HG03108 (cell line): ENCODE results near the gene SERPINA10.
"Not testable (repeated sequence)": the region's sequence is repeated elsewhere in the genome, so short reads cannot be mapped to it uniquely, and the experiment has no call there.

ENCODE experiments used
- ATAC-seq: cut with Tn5 transposase; IDR thresholded peaks from one replicate; pipeline ENCODE4 v1.9.1; 2021; ENCODE audit warnings: moderate library complexity; ENCODE audit not compliant: unreplicated experiment

Gene SERPINA10

DNA sequence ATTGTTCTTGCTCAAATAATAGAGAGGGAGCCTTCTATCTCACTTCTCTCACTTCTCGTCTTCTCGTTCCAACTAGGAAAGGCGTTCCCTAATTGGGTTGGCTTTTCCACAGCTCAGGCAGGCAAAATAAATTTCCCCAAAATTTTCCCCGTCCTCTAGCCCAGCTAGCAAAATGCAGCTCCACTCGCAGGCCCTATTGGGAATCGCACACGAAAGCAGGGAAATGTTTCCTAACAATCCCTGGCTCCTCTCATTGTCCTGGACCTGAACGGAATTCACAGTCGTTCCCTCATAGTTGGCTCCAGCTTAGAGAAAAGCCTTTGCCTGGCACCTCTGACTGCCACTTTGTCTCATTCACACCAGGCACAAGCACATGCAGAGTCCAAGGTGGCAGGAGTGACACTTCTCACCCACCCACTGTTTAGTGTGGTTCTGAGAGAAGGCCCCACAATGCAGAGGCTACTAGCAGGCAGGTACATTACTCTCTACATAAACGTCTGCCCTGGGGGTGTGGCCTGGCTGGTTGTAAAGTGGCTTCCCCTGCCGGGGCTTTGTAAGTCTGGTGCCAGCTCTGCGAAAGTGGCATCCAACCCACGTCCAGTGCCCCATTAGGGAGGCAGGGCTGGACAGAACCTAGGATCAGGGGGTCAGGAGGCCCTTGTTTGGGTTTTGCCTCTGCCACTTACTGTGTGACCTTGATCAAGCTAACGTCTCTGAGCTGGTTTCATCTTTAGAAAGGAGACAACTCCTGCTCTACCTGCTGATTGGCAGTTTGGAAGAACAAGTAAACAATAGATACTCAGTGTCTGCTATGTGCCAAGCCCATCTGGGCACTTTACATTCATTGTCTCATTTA lies 4.2 kb downstream of the SERPINA10 start:
- no peak for ATAC-seq

DNA sequence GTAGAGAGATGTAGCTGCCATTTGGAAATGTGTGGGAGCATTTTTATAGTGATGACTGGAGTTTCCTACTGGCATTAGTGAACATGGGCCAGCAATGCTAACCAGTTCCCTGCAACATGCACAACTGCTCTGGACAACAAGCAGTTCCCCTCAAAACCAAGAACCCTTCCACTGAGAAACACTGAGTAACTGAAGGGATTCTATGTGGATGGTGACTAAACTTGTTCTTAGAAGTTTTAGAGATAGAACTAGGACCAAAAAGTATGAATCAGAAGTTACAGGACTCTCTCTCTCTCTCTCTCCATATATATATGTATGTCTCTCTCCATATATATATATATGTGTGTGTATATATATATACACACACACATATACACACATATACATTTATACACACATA lies 7.9 kb downstream of the SERPINA10 start:
- no peak for ATAC-seq

DNA sequence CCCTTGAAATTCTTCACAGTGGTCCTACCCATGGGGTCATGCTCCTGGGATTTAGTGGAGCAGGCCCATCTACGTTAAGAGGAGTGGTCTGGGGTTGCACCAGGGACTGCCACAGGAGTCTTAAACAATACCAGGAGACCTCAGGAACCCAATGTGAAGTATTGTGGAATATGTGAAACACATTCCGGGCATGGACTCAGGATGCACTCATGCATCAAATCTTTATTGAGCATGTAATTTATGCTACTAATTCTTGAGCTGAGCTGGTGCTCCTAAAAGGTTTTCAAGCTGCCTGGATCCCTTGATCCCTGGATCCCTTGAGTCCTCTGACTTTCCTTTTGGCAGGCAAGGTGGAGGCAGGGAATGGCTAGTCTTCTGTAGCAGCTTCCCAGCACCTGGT lies 8.8 kb downstream of the SERPINA10 start:
- ATAC-seq, result no peak

DNA sequence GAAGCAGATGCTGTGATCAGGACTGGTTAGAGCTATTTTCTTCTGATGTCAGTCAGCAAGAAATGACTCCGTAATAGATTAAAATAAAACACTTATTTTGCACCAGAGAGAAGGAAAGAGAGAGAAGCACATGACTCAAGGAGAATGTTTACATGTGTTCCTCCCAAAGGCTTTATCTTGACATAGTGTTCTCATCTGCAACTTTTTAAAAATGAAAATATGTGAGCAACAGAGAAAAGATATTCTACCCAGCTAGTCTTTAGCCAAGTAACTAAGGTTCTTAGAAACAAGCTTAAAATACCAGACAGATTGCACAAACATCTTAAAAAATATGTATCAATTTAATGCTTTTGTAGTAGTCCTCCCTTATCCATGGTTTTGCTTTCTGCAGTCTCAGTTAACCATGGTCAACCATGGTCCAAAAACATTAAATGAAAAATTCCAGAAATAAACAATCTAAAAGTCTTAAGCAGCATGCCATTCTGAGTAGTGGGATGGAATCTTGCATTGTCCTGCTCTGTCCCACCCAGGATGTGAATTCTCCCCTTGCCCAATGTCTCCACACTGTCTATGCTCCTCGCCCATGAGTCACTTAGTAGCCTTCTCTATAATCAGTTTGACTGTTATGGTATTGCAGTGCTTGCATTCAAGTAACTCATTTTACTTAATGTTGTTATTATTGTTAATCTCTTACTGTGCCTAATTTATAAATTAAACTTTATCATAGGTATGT lies 9.9 kb downstream of the SERPINA10 start:
- no peak for ATAC-seq

DNA sequence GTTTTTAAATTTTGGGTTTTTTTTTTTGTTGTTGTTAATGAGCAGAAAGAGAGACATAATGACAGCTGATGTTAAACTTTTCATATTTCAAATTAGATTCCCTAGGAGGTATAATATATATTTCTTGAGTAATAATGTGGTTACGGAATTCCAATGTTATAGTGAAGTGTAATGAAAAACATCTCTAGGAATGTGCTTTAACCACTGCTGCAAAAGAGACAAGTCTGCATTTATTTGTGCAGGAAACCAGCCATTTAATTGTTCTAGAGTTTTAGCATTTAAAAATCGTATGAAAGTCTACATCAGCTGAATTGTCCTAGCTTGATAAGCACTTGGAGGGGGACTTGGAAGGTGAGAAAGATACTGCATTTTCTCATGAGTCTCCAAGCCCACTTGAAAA lies 14.3 kb downstream of the SERPINA10 start:
- ATAC-seq, result no peak

DNA sequence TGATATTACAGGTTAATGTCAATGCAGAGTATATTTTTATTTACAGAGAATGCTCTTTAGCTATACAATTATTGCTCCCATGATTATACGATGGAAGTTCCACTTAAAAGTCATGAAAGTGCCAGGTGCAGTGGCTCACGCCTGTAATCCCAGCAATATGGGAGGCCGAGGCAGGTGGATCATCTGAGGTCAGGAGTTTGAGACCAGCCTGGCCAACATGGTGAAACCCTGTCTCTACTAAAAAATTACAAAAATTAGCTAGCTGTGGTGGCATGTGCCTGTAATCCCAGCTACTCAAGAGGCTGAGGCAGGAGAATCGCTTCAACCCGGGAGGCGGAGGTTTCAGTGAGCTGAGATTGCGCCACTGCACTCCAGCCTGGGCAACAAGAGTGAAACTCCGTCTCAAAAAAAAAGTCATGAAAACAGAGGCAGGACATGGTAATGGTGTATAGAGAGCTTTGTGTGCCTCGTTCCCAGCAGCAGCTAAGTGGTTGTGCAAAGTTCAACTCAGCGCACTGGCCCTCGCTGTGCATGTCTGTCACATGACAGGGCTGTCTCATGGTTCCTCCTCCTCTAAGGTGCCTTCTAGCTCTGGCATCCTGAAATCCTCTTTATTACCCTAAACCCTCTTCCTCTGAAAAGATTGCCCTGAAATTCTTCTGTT lies 16.0 kb downstream of the SERPINA10 start:
- ATAC-seq, result not testable (repeated sequence)

DNA sequence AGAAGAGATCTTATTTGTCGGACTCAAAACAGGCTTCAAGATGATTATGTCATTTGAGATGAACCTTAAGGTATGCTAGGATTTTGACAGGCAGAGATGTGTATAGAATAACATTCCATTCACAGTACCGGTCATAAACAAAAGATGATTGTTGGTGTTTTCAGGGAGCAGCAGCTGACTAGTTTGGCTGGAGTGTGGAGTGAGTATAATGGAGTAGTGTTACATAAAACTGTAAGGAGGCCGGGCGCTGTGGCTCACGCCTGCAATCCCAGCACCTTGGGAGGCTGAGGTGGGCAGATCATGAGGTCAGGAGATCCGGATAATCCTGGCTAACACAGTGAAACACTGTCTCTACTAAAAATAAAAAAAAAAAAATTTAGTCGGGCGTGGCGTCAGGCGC lies 23.9 kb downstream of the SERPINA10 start:
- no peak for ATAC-seq

DNA sequence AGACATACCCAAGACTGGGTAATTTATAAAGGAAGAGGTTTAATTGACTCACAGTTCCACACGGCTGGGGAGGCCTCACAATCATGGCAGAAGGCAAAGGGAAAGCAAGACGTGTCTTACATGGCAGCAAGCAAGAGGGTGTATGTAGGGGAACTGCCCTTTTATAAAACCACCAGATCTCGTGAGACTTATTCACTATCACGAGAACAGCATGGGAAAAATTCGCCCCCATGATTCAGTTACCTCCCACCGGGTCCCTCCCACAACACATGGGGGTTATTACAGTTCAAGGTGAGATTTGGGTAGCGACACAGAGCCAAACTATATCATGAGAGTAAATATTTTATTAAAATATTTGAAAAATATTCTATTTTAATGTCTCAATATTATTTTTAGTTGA lies 24.5 kb downstream of the SERPINA10 start:
- ATAC-seq, result not testable (repeated sequence)

DNA sequence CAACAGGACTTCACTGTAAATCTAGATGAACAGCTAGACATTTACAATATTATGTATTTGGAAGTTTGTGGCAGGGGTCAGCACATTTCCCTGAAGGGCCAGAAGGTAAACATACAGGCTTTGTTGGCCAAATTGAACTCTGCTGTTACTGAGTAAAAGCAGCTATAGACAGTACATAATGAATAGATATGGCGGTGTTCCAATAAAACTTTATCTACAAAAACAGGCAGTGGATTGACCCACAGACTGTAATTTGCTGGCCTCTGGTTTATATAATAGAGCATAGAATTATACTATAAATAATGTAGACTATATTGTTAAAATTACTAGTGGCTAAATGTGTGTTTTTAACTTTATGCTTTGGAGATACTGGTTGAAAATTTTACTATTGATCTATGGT lies 25.7 kb downstream of the SERPINA10 start:
- ATAC-seq, result no peak

DNA sequence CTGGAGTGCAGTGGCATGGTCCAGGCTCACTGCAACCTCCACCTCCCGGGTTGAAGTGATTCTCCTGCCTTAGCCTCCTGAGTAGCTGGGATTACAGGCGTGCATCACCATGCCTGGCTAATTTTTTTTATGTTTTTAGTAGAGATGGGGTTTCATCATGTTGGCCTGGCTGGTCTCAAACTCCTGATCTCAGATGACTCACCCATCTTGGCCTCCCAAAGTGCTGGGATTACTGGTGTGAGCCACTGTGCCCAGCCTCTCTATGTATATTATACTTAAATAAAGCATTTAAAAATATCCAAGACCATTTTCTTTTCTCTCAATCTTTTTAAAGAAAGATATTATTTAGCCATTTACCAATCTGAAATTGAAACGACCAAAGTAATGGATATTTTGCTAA lies 28.9 kb downstream of the SERPINA10 start:
- ATAC-seq, result not testable (repeated sequence)

DNA sequence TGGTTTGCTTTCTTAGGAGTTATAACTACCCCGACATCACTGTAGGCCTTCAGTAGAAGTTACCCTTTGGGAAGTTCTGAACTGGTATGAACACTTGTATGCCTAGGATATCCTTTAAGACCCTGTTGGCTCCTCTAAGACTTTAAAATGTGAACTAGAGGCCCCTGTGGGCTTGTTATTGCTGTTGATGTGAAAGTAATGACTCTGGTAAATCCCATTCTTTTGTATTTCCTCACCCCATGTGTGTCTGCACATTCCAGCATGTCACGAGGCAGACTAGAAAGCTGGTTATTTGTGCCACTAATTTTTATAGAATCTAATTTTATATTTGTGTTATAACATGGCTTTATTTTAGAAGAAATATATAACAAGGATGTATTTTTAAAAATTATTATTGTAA lies 48.9 kb downstream of the SERPINA10 start:
- ATAC-seq, result no peak

DNA sequence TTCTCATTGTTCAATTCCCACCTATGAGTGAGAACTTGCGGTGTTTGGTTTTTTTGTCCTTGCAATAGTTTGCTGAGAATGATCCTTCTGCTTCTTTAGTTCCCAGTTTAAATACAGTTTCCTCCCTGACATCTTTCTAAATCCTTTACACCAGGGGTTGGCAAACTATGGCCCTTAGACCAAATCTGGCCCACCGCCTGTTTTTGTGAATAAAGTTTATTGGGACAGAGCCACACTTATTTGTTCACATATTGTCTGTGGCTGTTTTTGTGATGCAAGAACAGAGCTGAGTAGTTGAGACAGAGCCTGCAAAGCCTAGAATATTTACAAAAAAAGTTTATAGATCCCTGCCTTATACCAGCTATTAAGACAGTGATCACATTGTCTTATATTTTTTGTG lies 53.7 kb downstream of the SERPINA10 start:
- ATAC-seq, result no peak

DNA sequence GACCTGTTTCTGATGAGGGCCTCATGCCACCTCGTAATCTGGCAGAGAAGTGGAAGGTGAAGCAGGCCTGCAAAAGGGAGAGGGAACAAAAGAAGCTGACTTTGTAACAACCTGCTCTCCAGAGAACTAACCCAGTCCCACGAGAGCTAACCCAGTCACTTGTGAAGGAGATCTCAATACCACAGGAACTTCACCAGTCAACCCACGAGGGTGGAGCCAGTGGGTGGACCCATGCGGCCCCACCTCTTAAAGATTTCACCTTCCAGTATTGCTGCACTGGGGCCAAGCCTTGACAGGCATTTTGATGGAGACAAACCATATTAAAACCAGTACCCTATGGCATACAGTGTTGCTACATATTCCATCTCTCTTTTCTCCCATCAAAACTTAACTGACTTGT lies 55.1 kb downstream of the SERPINA10 start:
- ATAC-seq, result no peak

DNA sequence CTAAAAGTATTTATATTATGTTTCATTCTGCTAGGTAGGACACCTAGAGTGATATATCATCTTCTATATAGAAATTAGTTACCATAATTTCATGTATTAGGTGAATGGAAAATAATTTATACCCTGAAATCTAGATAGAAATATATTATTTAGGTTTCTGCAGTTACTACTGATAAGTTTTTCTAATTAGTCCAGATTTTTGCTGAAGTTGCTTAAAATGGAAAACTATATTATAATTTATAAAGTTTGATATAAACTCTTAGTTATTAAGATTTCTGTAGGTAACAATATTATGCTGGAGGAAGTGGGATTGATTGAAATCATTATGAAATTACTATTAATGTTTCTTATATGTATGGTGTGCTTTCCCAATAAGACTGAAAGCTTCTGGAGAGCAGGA lies 56.0 kb downstream of the SERPINA10 start:
- no peak for ATAC-seq
